Measurements from ENCODE around the gene CASKIN1. TPM values are rescaled to one million over a fixed set of nuclear protein-coding genes. Genes with fewer than 3 reads are reported as not detected.

CASKIN1 gene
- total and polyA plus RNA-seq, 2 of the 8 experiments (the other 6 are each of a cell fraction or from before 2014, with no cell fraction given): 1.2 to 6.4 TPM

DNA sequence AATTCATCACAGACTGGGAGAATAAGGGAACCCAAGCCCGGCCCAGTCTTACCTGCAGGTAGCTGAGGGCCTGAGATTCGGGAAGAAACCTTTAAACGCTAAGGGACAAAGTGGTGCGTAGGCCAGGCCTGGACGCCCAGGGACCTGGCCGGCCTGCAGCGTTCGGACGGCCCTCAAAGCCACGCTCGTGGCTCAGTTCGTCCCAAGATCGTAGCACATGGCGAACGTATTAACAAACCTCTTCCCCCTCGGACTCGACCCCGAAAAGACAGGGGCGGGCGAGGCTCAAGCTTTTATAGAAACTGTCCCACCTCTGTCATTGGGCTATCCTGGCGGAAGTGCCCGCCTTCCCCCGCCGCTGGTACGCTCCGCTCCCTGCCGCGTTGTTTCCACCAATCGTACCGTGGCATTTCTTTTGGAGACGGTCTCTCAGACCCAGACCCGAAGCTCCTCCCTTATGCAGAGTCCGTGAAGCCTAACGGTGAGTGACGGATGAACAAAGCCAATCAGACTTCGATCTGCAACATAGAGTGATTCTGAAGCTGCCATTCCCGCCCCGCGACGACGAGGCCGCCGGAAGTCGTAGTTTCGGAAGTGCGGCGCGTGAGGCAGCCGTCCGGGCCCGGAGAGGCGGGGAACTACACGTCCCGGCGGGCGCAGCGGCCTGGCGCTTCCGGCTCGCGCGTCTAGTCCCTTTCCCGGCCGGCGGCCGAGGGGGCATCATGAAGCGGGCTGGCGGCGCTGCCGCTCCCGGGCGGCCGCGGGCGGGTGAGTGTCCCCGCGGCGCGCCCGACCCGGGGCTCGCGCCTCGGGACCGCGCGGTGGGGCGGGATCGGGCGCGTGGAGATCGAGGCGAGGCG lies 41.1 kb downstream of the CASKIN1 start, which contains the start of gene TRAF7 (continued):
- TF ChIP-seq, protein P1, sequence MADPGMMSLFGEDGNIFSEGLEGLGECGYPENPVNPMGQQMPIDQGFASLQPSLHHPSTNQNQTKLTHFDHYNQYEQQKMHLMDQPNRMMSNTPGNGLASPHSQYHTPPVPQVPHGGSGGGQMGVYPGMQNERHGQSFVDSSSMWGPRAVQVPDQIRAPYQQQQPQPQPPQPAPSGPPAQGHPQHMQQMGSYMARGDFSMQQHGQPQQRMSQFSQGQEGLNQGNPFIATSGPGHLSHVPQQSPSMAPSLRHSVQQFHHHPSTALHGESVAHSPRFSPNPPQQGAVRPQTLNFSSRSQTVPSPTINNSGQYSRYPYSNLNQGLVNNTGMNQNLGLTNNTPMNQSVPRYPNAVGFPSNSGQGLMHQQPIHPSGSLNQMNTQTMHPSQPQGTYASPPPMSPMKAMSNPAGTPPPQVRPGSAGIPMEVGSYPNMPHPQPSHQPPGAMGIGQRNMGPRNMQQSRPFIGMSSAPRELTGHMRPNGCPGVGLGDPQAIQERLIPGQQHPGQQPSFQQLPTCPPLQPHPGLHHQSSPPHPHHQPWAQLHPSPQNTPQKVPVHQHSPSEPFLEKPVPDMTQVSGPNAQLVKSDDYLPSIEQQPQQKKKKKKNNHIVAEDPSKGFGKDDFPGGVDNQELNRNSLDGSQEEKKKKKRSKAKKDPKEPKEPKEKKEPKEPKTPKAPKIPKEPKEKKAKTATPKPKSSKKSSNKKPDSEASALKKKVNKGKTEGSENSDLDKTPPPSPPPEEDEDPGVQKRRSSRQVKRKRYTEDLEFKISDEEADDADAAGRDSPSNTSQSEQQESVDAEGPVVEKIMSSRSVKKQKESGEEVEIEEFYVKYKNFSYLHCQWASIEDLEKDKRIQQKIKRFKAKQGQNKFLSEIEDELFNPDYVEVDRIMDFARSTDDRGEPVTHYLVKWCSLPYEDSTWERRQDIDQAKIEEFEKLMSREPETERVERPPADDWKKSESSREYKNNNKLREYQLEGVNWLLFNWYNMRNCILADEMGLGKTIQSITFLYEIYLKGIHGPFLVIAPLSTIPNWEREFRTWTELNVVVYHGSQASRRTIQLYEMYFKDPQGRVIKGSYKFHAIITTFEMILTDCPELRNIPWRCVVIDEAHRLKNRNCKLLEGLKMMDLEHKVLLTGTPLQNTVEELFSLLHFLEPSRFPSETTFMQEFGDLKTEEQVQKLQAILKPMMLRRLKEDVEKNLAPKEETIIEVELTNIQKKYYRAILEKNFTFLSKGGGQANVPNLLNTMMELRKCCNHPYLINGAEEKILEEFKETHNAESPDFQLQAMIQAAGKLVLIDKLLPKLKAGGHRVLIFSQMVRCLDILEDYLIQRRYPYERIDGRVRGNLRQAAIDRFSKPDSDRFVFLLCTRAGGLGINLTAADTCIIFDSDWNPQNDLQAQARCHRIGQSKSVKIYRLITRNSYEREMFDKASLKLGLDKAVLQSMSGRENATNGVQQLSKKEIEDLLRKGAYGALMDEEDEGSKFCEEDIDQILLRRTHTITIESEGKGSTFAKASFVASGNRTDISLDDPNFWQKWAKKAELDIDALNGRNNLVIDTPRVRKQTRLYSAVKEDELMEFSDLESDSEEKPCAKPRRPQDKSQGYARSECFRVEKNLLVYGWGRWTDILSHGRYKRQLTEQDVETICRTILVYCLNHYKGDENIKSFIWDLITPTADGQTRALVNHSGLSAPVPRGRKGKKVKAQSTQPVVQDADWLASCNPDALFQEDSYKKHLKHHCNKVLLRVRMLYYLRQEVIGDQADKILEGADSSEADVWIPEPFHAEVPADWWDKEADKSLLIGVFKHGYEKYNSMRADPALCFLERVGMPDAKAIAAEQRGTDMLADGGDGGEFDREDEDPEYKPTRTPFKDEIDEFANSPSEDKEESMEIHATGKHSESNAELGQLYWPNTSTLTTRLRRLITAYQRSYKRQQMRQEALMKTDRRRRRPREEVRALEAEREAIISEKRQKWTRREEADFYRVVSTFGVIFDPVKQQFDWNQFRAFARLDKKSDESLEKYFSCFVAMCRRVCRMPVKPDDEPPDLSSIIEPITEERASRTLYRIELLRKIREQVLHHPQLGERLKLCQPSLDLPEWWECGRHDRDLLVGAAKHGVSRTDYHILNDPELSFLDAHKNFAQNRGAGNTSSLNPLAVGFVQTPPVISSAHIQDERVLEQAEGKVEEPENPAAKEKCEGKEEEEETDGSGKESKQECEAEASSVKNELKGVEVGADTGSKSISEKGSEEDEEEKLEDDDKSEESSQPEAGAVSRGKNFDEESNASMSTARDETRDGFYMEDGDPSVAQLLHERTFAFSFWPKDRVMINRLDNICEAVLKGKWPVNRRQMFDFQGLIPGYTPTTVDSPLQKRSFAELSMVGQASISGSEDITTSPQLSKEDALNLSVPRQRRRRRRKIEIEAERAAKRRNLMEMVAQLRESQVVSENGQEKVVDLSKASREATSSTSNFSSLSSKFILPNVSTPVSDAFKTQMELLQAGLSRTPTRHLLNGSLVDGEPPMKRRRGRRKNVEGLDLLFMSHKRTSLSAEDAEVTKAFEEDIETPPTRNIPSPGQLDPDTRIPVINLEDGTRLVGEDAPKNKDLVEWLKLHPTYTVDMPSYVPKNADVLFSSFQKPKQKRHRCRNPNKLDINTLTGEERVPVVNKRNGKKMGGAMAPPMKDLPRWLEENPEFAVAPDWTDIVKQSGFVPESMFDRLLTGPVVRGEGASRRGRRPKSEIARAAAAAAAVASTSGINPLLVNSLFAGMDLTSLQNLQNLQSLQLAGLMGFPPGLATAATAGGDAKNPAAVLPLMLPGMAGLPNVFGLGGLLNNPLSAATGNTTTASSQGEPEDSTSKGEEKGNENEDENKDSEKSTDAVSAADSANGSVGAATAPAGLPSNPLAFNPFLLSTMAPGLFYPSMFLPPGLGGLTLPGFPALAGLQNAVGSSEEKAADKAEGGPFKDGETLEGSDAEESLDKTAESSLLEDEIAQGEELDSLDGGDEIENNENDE (IDR thresholded peaks at IDR 0.05; ENCODE audit: insufficient replicate concordance, low read length): no peak
- TF ChIP-seq BRCA1 (IDR thresholded peaks at IDR 0.05; ENCODE audit: low read depth, low read length) (no peak), GTF2F1 (IDR thresholded peaks at IDR 0.05; ENCODE audit: borderline replicate concordance, low read depth, low read length) (peak; percentile 97), BACH1 (IDR thresholded peaks at IDR 0.05; ENCODE audit: low read length) (no peak), PHF8 (conservative IDR thresholded peaks at IDR 0.05; ENCODE audit: low read depth, low read length) (peak; percentile 95), TAF7 (optimal IDR thresholded peaks at IDR 0.05; ENCODE audit: borderline replicate concordance, low read depth, low read length) (peak; percentile 99), MAFK (IDR thresholded peaks at IDR 0.05; ENCODE audit: low read depth, low read length) (no peak), RFX5 (IDR thresholded peaks at IDR 0.05; ENCODE audit: borderline replicate concordance, low read depth, low read length) (no peak; the same call in 1 of the 2 replicates), HDAC2 (IDR thresholded peaks at IDR 0.05; ENCODE audit: borderline replicate concordance in 1 of 2, low read depth in 2 of 2, low read length in 2 of 2) (peak in 1 of 2 experiments; percentile 89; a peak in 1 of 4 replicates)

All from H1 (cell line).